NCI-H446 (cell line): Measurements from ENCODE around the gene ATP1B1.
"Not testable (repeated sequence)": the region's sequence is repeated elsewhere in the genome, so short reads cannot be mapped to it uniquely, and the experiment has no call there.

ENCODE experiments used
- DNase-seq, 2 experiments: peaks; one replicate each; lab custom pipeline; 2025; lab: John Stamatoyannopoulos, UW

The ATP1B1 gene

DNA sequence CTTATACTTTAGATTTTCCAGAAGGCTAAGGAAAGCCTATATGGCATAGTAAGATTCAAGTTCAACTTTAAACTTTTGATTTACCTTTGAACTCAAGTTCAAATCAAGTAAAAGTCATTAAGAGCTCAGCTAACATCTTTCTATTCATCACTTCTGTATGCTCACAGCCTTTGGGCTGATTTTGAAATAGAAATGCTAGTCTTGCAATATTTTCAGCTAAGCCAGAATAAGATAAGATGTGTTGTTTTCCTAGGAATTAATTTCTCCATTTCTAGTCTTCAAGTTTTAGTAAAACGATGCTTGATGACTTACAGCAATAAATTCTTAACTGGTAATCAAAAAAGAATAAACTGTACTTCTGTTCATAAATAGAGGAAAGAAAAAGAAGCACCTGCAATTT lies 35.6 kb downstream of the ATP1B1 start:
- DNase-seq: no peak

DNA sequence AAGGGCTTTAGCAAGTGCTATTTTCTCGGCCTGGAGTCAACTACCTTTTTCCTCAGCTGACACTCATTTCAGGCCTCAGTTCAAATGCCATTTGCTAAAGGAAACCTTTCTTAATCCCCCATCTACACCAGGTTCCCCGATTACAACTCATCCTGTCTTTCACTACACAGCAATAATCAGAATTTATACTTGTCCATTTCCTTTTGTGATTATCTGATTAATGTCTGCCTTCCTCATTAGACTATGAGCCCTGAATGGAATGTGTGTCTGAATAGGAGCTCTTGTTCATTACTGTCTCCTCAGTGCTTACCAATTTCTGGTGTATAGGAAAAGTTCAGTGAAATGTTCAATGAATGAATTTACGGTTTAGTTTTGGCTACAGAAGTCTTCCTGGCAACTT lies 36.9 kb downstream of the ATP1B1 start:
- DNase-seq: no peak

DNA sequence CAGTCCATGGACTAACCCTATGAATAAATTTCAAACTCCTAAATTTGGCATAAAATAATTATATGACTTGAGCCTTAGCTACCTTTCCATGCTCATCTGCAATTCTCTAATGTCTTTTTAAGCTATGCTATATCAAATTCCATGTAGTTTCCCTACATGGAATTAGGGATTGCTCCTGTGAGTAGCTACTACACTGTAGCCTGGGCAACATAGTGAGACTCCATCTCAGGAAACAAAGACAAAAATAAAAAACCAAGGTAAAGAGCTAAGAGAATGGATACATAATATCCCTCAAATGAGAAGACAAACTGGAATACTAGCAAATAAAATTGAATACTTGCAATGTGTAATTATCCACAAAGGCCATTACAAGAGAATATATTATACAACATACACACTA lies 37.5 kb downstream of the ATP1B1 start:
- DNase-seq: no peak

DNA sequence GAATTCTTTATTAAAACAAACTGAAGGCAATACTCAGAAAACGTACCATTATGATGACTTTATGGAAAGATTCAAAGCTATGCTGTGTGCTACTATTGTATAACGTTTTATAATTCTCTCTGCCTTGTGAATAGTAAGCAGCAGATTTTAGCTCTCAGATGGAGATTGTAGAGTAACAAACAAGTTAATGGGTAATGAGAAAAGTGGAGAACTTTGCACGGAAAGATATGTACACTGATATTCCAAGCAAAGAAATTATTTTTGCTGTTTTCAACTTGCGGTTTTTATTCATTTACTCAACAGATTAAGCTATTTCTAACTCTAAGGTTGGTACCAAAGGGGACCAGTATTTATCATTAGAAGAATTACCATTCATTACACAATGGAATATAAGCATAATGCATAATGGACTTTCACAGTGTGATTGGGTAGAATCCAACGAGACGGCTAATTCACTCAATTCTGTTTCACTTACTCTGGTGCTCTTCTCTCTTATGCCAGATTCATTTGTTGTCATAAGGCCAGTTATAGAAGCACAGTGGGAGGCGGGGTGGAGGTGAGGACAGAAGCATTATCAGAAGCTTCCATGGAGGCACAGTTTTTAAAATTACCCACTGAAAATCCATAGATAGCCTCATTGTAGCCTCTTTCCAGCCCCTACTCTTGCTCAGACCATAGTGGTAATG lies 38.6 kb downstream of the ATP1B1 start:
- DNase-seq: no peak

DNA sequence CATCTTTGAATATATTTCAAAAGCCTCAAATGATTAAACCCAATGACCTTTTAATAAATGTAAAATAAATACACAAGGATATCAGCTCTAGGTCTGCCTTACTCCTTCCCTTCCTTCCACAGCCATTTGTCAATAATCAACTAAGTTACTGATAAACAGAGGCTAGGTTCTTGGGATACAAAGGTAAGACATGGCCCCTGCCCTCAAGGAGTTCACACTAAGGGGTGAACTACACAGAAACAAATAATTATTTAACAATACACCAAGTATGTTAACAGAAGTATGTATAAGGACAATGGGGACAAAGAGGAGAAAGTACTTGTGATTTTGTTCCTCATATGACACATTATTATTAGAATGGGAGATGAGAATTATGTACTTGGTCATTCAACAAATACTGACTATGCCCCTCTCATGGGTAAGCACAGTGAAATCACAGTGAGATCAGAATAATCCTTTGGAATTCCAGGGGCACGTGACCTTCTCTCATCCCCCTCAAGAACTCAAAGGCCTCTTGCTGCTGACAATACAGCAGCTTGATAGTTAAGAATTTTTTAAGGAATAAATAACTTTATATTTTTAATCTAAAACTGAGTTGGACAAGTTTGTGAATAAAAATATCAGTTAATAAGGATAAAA lies 40.2 kb downstream of the ATP1B1 start:
- DNase-seq: no peak

DNA sequence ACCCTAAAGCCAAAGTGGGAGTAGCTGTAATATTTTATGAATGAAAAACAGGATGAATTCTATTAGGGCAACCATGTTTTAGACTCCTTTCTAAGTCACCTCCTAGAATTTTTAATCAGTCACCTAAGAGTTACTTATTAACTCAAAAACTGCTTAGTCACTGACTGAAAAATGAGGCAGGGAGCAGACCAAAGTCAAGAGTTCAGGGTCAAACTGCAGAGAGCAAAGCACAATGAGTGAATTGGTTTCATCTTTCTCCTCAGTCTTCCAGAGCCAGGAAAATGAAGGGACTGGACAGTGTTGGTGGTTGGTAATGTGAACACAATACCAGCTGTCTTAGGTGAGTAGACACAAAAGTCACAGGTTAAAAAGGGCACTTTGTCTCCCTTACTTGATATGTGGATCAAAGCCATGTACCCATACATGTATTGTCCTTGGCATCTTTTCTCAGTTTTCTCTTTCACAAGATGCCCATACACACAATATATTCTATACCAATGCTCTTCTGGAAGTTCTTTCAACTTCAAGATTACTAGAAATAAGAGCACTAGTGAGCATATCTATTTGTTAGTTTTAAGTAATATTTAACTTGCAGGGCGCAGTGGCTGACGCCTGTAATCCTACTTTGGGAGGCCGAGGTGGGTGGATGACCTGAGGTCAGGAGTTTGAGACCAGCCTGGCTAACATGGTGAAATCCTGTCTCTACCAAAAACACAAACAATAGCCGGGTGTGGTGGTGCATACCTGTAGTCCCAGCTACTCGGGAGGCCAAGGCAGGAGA lies 42.2 kb downstream of the ATP1B1 start:
- DNase-seq: no peak

DNA sequence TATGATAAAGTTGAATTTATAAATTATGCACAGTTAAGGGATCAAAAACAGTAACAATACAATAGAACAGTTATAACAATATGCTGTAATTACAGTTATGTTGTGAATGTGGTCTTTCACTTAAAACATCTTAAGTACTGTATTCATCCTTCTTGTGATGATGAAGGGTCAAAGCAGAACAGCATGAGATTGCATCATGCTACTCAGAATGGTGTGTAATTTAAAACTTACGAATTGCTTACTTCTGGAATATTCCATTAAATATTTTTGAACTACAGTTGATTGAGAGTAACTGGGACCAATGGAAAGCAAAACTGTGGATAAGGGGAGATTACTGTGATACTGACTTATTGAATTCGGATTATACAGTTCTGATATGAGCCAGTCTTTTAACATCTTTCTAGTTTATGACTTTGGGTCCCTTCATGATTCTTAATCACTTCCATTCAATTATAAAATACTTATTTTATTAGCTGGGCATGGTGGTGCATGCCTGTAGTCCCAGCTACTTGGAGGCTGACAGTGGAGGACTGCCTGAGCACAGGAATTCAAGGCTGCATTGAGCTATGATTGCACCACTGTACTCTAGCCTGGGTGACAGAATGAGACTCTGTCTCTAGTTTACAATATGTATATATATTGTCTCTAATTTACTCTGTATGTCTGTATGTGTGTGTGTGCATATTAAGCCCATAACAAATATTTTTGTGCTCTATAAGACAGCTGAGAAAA lies 43.2 kb downstream of the ATP1B1 start:
- no peak for DNase-seq

DNA sequence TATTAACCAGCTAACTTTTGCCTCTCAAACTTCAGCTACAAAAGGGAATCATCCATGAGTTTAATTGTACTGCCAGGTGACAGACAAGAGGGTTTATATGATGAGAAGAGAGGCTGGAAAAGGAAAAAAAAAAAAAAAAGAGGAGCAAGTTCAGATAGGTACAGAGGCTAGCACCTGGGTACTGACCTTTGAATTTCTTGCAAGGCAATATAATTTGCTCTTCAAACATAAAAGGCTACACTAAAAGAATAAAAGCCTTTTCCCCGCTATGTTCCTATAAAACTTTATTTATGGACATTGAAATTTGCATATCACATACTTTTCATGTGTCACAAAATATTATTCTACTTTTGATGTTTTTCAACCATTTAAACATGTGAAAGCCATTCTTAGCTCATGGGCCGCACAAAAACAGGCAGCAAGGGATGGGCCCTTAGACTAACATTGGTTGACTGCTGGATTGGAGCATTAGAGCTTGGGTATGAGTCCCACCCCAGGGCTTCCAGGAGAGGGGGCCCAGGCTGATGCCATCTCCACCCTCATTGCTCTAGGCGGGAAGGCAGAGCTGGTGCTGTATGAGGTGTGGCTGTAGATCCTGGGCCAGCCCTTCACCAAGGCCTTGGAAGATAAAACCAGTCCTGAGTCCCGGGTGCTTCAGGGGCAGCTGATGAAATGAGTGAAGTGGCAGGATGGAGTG lies 44.3 kb downstream of the ATP1B1 start:
- no peak for DNase-seq

DNA sequence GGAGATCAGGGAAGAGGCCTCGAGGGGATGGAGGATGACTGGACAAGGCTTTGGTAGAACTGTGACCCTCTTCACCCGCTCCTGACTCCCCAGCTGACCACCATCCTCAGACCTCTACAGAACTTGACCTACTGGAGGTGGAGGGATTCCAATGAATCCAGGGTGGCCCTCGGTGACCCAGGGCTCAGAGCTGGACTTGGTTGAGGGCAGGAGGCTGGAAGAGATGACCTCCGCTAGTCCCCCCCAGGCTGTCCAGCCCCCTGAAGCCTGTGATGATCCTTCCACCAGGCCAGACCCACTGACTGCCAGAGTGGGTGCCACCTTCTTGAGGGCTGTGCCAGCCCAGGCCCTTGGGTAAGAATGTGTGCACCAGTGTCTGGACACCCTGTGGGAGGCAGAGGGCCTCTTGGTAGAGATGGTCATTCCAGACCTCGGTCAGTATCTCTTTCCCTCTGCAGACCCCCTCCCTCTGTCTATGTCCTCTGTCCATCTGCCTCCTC lies 44.9 kb downstream of the ATP1B1 start:
- no peak for DNase-seq

DNA sequence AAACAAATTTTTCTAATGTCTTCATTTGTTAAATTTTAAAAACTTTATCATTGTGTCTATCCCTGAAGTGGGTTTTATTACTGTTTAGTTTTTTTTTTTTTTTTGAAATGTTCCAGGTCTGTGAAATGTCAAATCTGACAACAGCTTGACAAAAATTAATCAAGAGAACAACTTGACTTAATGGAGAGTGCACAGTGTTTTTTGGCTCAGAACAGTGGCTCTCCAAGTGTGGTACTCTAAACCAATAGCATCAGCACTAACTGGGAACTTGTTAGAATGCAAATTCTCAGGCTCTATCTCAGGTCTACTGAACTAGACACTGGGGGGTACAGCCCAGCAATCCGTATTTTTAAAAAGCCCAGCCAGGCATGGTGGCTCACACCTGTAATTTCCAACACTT lies 49.2 kb downstream of the ATP1B1 start:
- DNase-seq: no peak

DNA sequence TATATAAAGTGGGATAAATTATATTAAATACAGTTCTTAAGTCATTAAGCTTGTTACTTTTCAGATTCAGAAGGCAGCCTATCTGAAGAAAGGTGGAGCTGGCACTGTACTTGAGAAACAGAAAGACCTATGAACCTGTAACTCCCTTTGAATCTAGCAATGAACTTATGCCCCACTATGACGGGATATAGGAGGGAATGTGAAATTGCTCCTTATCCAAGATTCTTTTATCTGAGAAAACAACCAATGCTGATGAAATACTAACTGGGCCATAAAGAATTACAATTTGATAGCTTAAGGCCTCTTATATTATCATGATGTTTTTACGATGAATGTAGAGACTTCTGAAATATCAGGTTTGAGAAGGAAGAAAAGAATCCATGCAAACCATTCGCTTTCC lies 50.1 kb downstream of the ATP1B1 start:
- DNase-seq: no peak

DNA sequence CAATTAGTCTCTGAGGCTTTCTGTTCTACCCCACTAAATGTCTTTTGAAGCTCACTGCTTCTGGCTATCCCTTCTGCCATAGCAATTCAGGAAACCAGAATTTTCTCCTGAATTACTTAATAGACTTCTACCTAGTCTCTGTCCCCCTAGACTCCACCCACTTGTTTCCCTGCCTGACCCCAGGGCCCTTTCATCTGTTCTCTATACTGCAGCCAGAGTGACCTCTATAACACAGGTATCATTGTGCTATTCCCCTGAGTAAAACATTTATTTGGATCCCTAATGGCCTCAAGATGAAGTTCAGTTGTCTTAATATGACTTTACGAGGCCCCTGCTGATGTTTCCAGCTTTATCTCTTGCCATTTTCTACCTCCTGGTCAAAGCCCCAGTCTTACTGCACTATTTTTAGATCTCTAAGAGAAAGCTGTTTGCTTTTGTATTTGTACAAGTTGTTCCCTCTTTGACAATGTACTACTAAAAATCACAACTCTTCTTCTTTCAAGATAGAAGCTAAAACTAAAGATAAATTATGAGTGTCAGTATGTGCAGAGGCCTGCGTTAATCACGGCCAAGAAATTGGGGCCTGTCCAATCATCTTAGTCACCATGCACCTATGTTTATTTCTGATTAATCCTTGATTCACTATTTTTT lies 54.5 kb downstream of the ATP1B1 start:
- no peak for DNase-seq

DNA sequence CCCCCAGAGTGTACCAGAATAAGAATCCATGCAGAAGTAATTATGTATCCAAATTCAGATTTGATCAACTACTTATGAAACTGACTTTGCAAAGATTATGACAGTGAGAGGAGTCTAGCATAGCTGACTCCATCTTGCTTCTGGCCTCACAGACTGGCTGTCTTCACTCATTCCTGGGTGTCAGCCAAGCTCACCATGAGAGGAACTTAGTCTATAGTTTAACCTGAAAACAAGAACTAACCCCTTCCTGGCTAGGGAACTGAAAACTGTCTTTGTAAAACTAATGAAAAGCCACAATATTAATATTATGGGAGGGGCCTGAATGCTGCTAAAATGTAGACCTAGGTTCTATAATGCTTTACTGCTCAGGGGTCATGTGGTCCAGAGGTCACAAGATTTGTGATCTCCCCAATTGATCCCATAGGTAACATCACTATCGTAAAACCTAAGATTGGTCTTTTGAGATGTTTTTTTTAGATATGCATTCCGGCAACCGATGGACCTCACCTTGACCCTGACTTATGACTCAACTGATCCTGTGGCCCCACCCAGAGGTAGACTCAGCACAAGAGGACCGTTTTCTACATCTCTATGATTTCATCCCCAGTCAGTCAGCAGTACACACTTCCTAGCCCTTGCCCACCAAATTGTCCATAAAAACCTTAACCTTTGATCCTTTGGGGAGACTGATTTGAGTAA lies 55.2 kb downstream of the ATP1B1 start:
- DNase-seq: no peak

DNA sequence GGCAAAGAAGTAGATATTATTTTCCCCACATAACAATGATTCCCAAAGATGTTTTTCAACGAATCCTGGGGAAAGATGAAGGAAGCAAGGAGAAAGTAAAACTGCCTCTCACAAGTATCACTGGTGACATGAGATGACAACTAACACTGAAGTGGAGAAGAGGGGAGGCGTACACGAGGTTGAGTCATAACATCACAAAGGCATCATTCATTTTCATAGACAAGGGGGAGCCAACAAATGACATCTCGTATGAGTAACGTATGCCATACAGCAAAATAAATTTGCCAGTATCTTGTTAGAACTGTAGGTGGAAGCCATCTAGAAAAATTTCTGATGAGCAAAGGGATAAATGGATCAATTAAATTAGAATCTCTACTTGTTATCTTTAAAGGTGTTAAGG lies 56.6 kb downstream of the ATP1B1 start:
- no peak for DNase-seq

DNA sequence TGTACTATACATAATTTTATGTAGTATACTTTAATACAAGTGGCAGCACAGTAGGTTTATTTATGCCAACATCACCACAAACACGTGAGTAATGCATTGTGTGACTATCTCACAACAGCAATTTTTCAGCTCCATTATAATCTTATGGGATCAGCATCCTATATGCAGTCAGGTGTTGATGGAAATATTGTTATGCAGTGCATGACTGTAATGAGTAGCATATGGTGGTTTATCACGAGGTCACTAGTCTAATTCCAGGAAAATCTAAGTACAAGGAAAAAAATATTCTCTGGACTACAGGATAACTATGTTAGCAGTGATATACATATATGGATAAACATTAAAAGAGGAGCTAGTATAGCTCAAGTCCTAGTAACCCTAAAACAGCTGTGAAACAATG lies 69.0 kb downstream of the ATP1B1 start:
- DNase-seq: no peak

DNA sequence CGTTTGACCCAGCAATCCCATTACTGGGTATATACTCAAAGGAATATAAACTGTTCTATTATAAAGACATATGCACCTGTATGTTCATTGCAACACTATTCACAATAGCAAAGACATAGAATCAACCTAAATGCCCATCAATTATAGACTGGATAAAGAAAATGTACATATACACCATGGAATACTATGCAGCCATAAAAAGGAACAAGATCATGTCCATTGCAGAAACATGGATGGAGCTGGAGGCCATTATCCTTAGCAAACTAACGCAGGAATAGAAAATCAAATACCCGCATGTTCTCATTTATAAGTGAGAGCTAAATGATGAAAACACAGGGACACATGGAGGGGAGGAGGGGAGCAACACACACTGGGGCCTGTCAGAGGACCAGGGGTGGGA lies 72.9 kb downstream of the ATP1B1 start:
- DNase-seq: not testable (repeated sequence)

DNA sequence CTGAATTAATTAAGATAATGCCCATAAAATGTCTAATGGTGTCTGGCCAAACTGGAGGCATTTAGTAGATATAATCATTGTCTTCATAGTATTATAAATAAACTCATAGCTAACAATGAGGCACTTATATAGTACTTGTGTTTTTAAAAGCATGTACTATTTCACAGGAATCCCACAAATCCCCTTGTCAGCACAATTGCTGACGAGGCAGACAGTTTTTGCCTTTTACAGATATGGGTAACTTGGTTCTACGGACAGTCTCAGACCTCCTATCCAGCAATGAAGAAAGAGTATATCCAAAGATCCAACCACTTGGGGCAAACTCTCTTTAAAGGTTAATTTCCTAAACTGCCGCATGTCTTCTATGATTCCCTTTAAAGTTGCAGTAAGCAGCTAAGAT lies 73.7 kb downstream of the ATP1B1 start:
- DNase-seq: no peak
